CD8-positive, alpha-beta memory T cell (primary cell): Measurements from ENCODE around the gene RBMS3. TPM values are rescaled to one million over a fixed set of nuclear protein-coding genes. Genes with fewer than 3 reads are reported as not detected.

Experiments used
- CTCF ChIA-PET: fragments of 350-600 bp; sonication (Branson Sonifier 250); formaldehyde crosslinking; loops from one replicate; lab custom pipeline; 2021; ENCODE audit warnings: antibody characterized with exemption; lab: Charles Lee
- POLR2A ChIA-PET: fragments of 350-600 bp; sonication (Branson Sonifier 250); formaldehyde crosslinking; loops from one replicate; lab custom pipeline; 2021; ENCODE audit warnings: antibody characterized with exemption; lab: Charles Lee
- DNase-seq, 5 donors: peaks; one replicate each; pipeline versions ENCODE4 v3.0.0 to v3.0.0-alpha.2; 2020 to 2022; ENCODE audit warnings: mixed read lengths in 1 of 5
- H3K27ac ChIP-seq: one replicate; pipeline ENCODE4 v1.7.0; 2013; ENCODE audit warnings: low read depth, mild to moderate bottlenecking, low read length, moderate library complexity
- H3K27me3 ChIP-seq: 2 replicates; pipeline ENCODE4 v1.7.0; 2013; ENCODE audit warnings: low read length, mild to moderate bottlenecking; ENCODE audit not compliant: insufficient read depth, poor library complexity, severe bottlenecking
- H3K36me3 ChIP-seq: 2 replicates; pipeline ENCODE4 v1.7.0; 2013; ENCODE audit warnings: mild to moderate bottlenecking, low read length, moderate library complexity; ENCODE audit not compliant: insufficient read depth
- H3K4me1 ChIP-seq: 2 replicates; pipeline ENCODE4 v1.7.0; 2013; ENCODE audit warnings: mild to moderate bottlenecking, low read length, moderate library complexity; ENCODE audit not compliant: insufficient read depth
- H3K4me3 ChIP-seq: 2 replicates; pipeline ENCODE4 v1.7.0; 2013; ENCODE audit warnings: mild to moderate bottlenecking, low read length
- H3K9me3 ChIP-seq: 2 replicates; pipeline ENCODE4 v1.7.0; 2013; ENCODE audit warnings: mild to moderate bottlenecking, low read length
- H3K27ac Mint-ChIP-seq, 8 donors: one replicate each; pipeline ENCODE4 v1.8.0; 2020 to 2021; ENCODE audit warnings: mixed read lengths in 8 of 8, mild to moderate bottlenecking in 6 of 8, inconsistent platforms in 3 of 8, moderate library complexity in 3 of 8
- H3K27me3 Mint-ChIP-seq, 2 donors: one replicate each; pipeline ENCODE4 v1.8.0; 2020 to 2021; ENCODE audit warnings: mixed read lengths in 2 of 2, mild to moderate bottlenecking in 1 of 2, moderate library complexity in 1 of 2
- H3K36me3 Mint-ChIP-seq, 3 donors: one replicate each; pipeline ENCODE4 v1.8.0; 2020 to 2021; ENCODE audit warnings: mixed read lengths in 3 of 3, inconsistent platforms in 1 of 3, mild to moderate bottlenecking in 1 of 3
- H3K4me1 Mint-ChIP-seq, 3 donors: one replicate each; pipeline ENCODE4 v1.8.0; 2020 to 2021; ENCODE audit warnings: mixed read lengths in 3 of 3, inconsistent platforms in 1 of 3, mild to moderate bottlenecking in 1 of 3
- H3K4me3 Mint-ChIP-seq, 7 donors: one replicate each; pipeline ENCODE4 v1.8.0; 2020 to 2021; ENCODE audit warnings: mixed read lengths in 7 of 7, mild to moderate bottlenecking in 6 of 7, moderate library complexity in 4 of 7, inconsistent platforms in 2 of 7
- H3K9me3 Mint-ChIP-seq, 5 donors: one replicate each; pipeline ENCODE4 v1.8.0; 2020 to 2022; ENCODE audit warnings: mixed read lengths in 5 of 5, mild to moderate bottlenecking in 3 of 5, moderate library complexity in 2 of 5, inconsistent platforms in 1 of 5
- polyA plus RNA-seq: library from polyadenylated mRNA; unstranded; fragments of 300-500 nt; fragmentation: Illumina TruSeq; gene quantifications from one replicate; pipeline ENCODE4 v1.2.3, GENCODE V29; 2021
- total RNA-seq, 2 experiments: library from RNA; stranded (reverse); gene quantifications; one replicate each; pipeline ENCODE4 v1.2.3, GENCODE V29; 2021

Gene RBMS3
- total and polyA plus RNA-seq, 3 experiments from 2014 or later = 0.21 to 0.33 (median 0.22) TPM

GRCh38 chr3:29339016-29339833 lies 58.4 kb downstream of the RBMS3 start:
- Histone ChIP-seq H3K36me3 (no peaks in the 10 kb centered on the region), H3K4me3 (no peak overlapping the region), H3K4me1 (no peaks in the 10 kb centered on the region), H3K9me3 (no peaks in the 10 kb centered on the region), H3K27me3 (no peaks in the 10 kb centered on the region), H3K27ac (no peak overlapping the region)
- Mint-ChIP-seq H3K4me1 (no peaks in the 10 kb centered on the region), H3K9me3 (peaks cover 0 to 3% (median 0%) of the 10 kb centered on the region in 5 donors), H3K27ac (no peak overlapping the region), H3K27me3 (no peaks in the 10 kb centered on the region), H3K4me3 (no peak overlapping the region), H3K36me3 (no peaks in the 10 kb centered on the region)
- no peak for DNase-seq
- CTCF ChIA-PET = no interaction called here
- POLR2A ChIA-PET = no interaction called here

- no peak for DNase-seq
- Mint-ChIP-seq H3K4me1 (no peaks in the 10 kb centered on the region), H3K4me3 (no peak overlapping the region), H3K36me3 (no peaks in the 10 kb centered on the region), H3K9me3 (peaks cover 0 to 5% (median 0%) of the 10 kb centered on the region in 5 donors), H3K27me3 (no peaks in the 10 kb centered on the region), H3K27ac (no peak overlapping the region)
- no peaks in the 10 kb centered on the region for H3K4me1 ChIP-seq
- H3K27me3 ChIP-seq = no peaks in the 10 kb centered on the region
- H3K36me3 ChIP-seq = no peaks in the 10 kb centered on the region
- ChIA-PET POLR2A (no interaction called here), CTCF (no interaction called here)
- no peaks in the 10 kb centered on the region for H3K9me3 ChIP-seq
- H3K4me3 ChIP-seq = no peak overlapping the region
- no peak overlapping the region for H3K27ac ChIP-seq
Observed at GRCh38 chr3:29344154-29344553, 63.3 kb downstream of the RBMS3 start.

- Histone ChIP-seq H3K27ac (no peak overlapping the region), H3K4me1 (no peaks in the 10 kb centered on the region), H3K9me3 (no peaks in the 10 kb centered on the region), H3K4me3 (no peak overlapping the region), H3K36me3 (no peaks in the 10 kb centered on the region), H3K27me3 (no peaks in the 10 kb centered on the region)
- H3K4me3 Mint-ChIP-seq = no peak overlapping the region
- no peaks in the 10 kb centered on the region for H3K27me3 Mint-ChIP-seq
- H3K27ac Mint-ChIP-seq = no peak overlapping the region
- no peaks in the 10 kb centered on the region for H3K36me3 Mint-ChIP-seq
- ChIA-PET CTCF (no interaction called here), POLR2A (no interaction called here)
- H3K9me3 Mint-ChIP-seq = peaks cover 0 to 5% (median 0%) of the 10 kb centered on the region in 5 donors
- H3K4me1 Mint-ChIP-seq = no peaks in the 10 kb centered on the region
- no peak for DNase-seq
Observed at GRCh38 chr3:29344935-29345334, 64.1 kb downstream of the RBMS3 start.

- H3K4me1 ChIP-seq = no peaks in the 10 kb centered on the region
- no peaks in the 10 kb centered on the region for H3K36me3 ChIP-seq
- no peaks in the 10 kb centered on the region for H3K36me3 Mint-ChIP-seq
- H3K4me1 Mint-ChIP-seq = no peaks in the 10 kb centered on the region
- DNase-seq = no peak
- peaks cover 0 to 5% (median 0%) of the 10 kb centered on the region in 5 donors for H3K9me3 Mint-ChIP-seq
- H3K27ac ChIP-seq = no peak overlapping the region
- no peaks in the 10 kb centered on the region for H3K27me3 ChIP-seq
- ChIA-PET POLR2A (no interaction called here), CTCF (no interaction called here)
- H3K4me3 Mint-ChIP-seq = no peak overlapping the region
- H3K27me3 Mint-ChIP-seq = no peaks in the 10 kb centered on the region
- no peak overlapping the region for H3K4me3 ChIP-seq
- no peak overlapping the region for H3K27ac Mint-ChIP-seq
- H3K9me3 ChIP-seq = no peaks in the 10 kb centered on the region
Observed at GRCh38 chr3:29345516-29346300, 64.8 kb downstream of the RBMS3 start.

- no peaks in the 10 kb centered on the region for H3K36me3 Mint-ChIP-seq
- no peaks in the 10 kb centered on the region for H3K27me3 Mint-ChIP-seq
- H3K4me1 Mint-ChIP-seq = no peaks in the 10 kb centered on the region
- no peak overlapping the region for H3K27ac Mint-ChIP-seq
- H3K4me1 ChIP-seq = no peaks in the 10 kb centered on the region
- H3K27ac ChIP-seq = no peak overlapping the region
- no peak for DNase-seq
- peaks cover 0 to 5% (median 0%) of the 10 kb centered on the region in 5 donors for H3K9me3 Mint-ChIP-seq
- CTCF ChIA-PET = no interaction called here
- POLR2A ChIA-PET = no interaction called here
- no peaks in the 10 kb centered on the region for H3K27me3 ChIP-seq
- H3K36me3 ChIP-seq = no peaks in the 10 kb centered on the region
- H3K9me3 ChIP-seq = no peaks in the 10 kb centered on the region
- H3K4me3 Mint-ChIP-seq = no peak overlapping the region
- H3K4me3 ChIP-seq = no peak overlapping the region
Observed at GRCh38 chr3:29346828-29347227, 66.0 kb downstream of the RBMS3 start.

- H3K36me3 ChIP-seq = no peaks in the 10 kb centered on the region
- Mint-ChIP-seq H3K4me3 (no peak overlapping the region), H3K36me3 (no peaks in the 10 kb centered on the region), H3K4me1 (no peaks in the 10 kb centered on the region), H3K9me3 (peaks cover 0 to 5% (median 0%) of the 10 kb centered on the region in 5 donors), H3K27ac (no peak overlapping the region), H3K27me3 (no peaks in the 10 kb centered on the region)
- POLR2A ChIA-PET = no interaction called here
- no peak overlapping the region for H3K27ac ChIP-seq
- H3K9me3 ChIP-seq = no peaks in the 10 kb centered on the region
- no peaks in the 10 kb centered on the region for H3K27me3 ChIP-seq
- no peak for DNase-seq
- no peak overlapping the region for H3K4me3 ChIP-seq
- H3K4me1 ChIP-seq = no peaks in the 10 kb centered on the region
- CTCF ChIA-PET = no interaction called here
Observed at GRCh38 chr3:29347412-29347811, 66.5 kb downstream of the RBMS3 start.

- no peaks in the 10 kb centered on the region for H3K36me3 ChIP-seq
- no peak for DNase-seq
- H3K27ac ChIP-seq = no peak overlapping the region
- H3K27me3 Mint-ChIP-seq = no peaks in the 10 kb centered on the region
- no peaks in the 10 kb centered on the region for H3K27me3 ChIP-seq
- no peaks in the 10 kb centered on the region for H3K4me1 ChIP-seq
- no peak overlapping the region for H3K4me3 ChIP-seq
- CTCF ChIA-PET = no interaction called here
- H3K4me1 Mint-ChIP-seq = no peaks in the 10 kb centered on the region
- POLR2A ChIA-PET = no interaction called here
- H3K9me3 ChIP-seq = no peaks in the 10 kb centered on the region
- no peaks in the 10 kb centered on the region for H3K36me3 Mint-ChIP-seq
- H3K27ac Mint-ChIP-seq = no peak overlapping the region
- H3K9me3 Mint-ChIP-seq = peaks cover 0 to 5% (median 4%) of the 10 kb centered on the region in 5 donors
- no peak overlapping the region for H3K4me3 Mint-ChIP-seq
Observed at GRCh38 chr3:29348316-29348715, 67.4 kb downstream of the RBMS3 start.

GRCh38 chr3:29349049-29349448 lies 68.2 kb downstream of the RBMS3 start:
- Histone ChIP-seq H3K27me3 (no peaks in the 10 kb centered on the region), H3K27ac (no peak overlapping the region), H3K9me3 (no peaks in the 10 kb centered on the region), H3K4me1 (no peaks in the 10 kb centered on the region), H3K36me3 (no peaks in the 10 kb centered on the region), H3K4me3 (no peak overlapping the region)
- no peak overlapping the region for H3K27ac Mint-ChIP-seq
- no peak for DNase-seq
- ChIA-PET POLR2A (no interaction called here), CTCF (no interaction called here)
- no peaks in the 10 kb centered on the region for H3K4me1 Mint-ChIP-seq
- no peaks in the 10 kb centered on the region for H3K27me3 Mint-ChIP-seq
- no peak overlapping the region for H3K4me3 Mint-ChIP-seq
- peaks cover 0 to 7% (median 4%) of the 10 kb centered on the region in 5 donors for H3K9me3 Mint-ChIP-seq
- no peaks in the 10 kb centered on the region for H3K36me3 Mint-ChIP-seq
